Liver (tissue), 3 donors: ENCODE data around the gene ZNRF4.

Experiments
- EGR1 ChIP-seq, 2 donors: IDR thresholded peaks; 2 replicates each; pipeline ENCODE4 v1.6.1; 2016 to 2018; ENCODE audit warnings: antibody characterized with exemption in 2 of 2, low read depth in 2 of 2
- GABPA ChIP-seq, 2 donors: IDR thresholded peaks in 1 of 2; conservative IDR thresholded peaks in 1 of 2; 2 replicates each; pipeline ENCODE4 v1.6.1; 2016; ENCODE audit warnings: antibody characterized with exemption in 2 of 2, mild to moderate bottlenecking in 1 of 2, moderate library complexity in 1 of 2
- TF ChIP-seq, protein P1 (sequence below): IDR thresholded peaks from 2 replicates; pipeline ENCODE4 v1.6.1; 2016; ENCODE audit warnings: antibody characterized with exemption
- TF ChIP-seq, protein P2 (sequence below): IDR thresholded peaks from 2 replicates; pipeline ENCODE4 v1.6.1; 2016; ENCODE audit warnings: antibody characterized with exemption, mild to moderate bottlenecking
- TF ChIP-seq, protein P3 (sequence below): fragments of 150-350 bp; IDR thresholded peaks from 2 replicates; pipeline ENCODE4 v1.5.1; 2017; ENCODE audit warnings: improper control_type of control experiment, low read depth, low read length; ENCODE audit not compliant: missing input control
- donor health status: healthy.
- donor health status: healthy.

DNA sequence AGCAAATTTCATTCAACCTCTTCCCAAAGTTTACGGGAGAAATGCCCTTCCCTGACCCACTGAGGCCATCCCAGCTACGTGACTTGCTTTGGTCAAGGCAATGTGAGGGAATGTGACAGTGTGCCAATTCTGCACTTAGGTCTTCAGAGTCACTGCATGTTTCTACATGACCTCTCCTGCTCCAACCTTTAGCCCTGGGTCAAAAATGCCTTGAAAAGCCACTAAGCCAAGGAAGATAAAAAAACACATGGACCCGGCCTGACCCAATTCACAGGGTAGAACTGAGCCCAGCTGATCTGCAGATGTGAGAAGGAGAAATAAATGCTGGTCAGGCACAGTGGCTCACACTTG, 30.0 kb downstream of the ZNRF4 start:
- TF ChIP-seq, protein P1, sequence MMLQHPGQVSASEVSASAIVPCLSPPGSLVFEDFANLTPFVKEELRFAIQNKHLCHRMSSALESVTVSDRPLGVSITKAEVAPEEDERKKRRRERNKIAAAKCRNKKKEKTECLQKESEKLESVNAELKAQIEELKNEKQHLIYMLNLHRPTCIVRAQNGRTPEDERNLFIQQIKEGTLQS, result no peak
- TF ChIP-seq GABPA (IDR thresholded peaks at IDR 0.05 in 1 of 2, conservative IDR thresholded peaks at IDR 0.05 in 1 of 2) (no peak), EGR1 (IDR thresholded peaks at IDR 0.05; ENCODE audit: low read depth in 2 of 2) (no peak)
- TF ChIP-seq, protein P2, sequence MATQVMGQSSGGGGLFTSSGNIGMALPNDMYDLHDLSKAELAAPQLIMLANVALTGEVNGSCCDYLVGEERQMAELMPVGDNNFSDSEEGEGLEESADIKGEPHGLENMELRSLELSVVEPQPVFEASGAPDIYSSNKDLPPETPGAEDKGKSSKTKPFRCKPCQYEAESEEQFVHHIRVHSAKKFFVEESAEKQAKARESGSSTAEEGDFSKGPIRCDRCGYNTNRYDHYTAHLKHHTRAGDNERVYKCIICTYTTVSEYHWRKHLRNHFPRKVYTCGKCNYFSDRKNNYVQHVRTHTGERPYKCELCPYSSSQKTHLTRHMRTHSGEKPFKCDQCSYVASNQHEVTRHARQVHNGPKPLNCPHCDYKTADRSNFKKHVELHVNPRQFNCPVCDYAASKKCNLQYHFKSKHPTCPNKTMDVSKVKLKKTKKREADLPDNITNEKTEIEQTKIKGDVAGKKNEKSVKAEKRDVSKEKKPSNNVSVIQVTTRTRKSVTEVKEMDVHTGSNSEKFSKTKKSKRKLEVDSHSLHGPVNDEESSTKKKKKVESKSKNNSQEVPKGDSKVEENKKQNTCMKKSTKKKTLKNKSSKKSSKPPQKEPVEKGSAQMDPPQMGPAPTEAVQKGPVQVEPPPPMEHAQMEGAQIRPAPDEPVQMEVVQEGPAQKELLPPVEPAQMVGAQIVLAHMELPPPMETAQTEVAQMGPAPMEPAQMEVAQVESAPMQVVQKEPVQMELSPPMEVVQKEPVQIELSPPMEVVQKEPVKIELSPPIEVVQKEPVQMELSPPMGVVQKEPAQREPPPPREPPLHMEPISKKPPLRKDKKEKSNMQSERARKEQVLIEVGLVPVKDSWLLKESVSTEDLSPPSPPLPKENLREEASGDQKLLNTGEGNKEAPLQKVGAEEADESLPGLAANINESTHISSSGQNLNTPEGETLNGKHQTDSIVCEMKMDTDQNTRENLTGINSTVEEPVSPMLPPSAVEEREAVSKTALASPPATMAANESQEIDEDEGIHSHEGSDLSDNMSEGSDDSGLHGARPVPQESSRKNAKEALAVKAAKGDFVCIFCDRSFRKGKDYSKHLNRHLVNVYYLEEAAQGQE, result no peak
- TF ChIP-seq, protein P3, sequence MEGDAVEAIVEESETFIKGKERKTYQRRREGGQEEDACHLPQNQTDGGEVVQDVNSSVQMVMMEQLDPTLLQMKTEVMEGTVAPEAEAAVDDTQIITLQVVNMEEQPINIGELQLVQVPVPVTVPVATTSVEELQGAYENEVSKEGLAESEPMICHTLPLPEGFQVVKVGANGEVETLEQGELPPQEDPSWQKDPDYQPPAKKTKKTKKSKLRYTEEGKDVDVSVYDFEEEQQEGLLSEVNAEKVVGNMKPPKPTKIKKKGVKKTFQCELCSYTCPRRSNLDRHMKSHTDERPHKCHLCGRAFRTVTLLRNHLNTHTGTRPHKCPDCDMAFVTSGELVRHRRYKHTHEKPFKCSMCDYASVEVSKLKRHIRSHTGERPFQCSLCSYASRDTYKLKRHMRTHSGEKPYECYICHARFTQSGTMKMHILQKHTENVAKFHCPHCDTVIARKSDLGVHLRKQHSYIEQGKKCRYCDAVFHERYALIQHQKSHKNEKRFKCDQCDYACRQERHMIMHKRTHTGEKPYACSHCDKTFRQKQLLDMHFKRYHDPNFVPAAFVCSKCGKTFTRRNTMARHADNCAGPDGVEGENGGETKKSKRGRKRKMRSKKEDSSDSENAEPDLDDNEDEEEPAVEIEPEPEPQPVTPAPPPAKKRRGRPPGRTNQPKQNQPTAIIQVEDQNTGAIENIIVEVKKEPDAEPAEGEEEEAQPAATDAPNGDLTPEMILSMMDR, result no peak
